Amniotic epithelial cell (primary cell): ENCODE results near the gene ZFAND3.

Source experiments
- DNase-seq: peaks from one replicate; pipeline ENCODE4 v3.0.0-alpha.2; 2010; ENCODE audit warnings: low read depth

ZFAND3 gene

DNA sequence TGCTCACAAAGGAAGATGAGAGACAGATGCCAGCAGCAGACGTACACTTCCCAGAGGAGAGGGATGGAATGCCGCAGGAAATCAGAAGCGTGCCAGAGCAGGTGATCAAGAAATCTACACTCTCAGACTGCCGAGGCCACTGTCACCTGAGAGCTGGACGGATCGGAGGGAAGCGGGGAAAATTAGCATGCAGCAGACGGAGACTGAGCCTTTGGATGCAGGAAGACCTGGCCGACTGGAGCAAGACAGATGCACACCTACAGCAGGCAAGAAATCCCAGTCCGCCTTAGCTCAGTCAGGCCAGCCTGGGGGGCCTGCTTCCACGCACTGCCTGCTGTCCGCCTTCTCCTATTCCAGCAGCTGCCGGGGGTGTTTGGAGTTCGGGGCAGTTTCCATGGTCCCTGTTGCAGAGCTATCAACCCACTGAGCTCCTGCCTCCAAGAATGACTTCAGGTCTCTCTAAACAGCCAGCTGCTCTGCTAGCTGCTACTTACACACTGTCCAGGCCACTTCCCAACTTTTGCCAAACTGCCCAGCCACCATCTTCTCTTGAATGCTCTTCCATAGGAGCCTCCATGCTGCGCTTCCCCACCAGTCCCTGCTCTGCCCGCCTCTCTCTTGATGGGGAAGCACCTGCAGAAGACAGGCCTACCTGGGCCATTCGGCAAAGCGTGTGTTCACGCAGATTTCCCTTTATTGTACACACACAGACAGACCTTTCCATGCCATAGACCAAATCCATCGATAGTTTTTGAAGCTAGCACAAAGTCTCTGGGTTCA, 368.5 kb downstream of the ZFAND3 start:
- no peak for DNase-seq

DNA sequence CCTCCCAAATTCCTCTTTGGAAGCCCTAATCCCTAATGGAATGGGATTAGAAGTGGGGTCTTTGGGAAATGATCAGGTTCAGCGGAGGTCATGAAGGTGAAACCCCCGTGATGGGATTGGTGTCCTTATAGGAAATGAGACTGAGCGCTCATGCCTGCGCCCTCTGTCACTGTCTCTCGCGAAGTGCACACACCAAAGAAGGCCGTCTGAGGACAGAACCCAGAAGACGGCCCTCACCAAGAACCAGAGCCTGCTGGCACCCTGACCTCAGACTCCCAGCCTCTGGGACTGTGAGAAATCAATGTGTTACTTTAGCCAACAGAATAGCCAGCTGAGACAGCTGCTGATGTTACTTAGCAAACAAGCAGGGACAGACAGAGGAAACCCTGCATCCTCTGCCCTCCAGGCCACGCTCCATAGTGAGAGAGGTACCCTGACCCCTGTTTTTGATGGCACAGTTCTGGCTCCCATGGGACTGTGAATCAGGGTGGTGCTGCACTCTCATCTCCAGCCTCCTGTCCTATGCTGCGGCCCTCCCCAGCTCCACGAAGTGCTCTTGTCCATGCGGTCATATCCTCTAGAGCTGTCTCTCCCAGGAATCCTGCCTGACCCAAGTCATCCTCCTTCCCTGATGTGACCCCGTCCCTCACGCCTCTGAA, 369.3 kb downstream of the ZFAND3 start:
- no peak for DNase-seq

DNA sequence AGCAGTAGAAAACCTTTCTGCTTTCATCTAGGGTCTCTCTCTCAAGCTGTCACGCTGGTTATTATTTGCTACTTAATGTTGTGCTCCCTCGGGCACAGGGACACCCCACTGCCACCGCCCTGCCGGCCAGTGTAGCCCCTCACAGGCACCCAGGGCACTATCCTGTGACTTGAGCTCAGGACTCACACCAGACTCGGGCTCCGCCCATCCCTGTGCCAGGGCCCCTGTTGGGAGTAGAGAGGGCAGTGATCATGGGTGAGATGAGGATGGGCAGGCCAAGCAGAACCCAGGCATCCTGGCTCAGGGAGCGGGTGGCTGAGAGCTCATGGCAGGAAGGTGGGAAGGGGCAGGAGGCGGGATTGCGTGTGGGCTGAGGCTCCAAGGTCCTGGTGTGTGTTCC, 371.9 kb downstream of the ZFAND3 start:
- DNase-seq, result no peak

DNA sequence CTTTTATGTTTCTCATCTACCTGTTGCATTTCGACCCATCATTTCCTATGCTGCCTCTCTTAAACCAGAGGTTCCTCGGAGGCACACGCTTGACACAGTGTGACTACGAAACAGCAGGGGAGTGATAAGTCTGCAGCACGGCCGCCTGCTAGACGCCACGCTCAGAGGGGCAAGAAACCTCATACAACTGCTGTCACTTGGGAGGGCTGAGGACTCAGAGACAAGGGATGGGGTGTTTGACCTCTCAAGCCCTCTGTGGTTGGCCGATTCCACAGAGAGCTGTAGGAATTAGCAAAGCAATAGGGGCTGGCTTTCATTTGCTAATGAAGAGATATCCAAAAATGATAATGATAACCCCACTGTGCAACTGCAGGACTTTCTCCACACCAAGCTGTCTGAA, 372.5 kb downstream of the ZFAND3 start:
- no peak for DNase-seq

DNA sequence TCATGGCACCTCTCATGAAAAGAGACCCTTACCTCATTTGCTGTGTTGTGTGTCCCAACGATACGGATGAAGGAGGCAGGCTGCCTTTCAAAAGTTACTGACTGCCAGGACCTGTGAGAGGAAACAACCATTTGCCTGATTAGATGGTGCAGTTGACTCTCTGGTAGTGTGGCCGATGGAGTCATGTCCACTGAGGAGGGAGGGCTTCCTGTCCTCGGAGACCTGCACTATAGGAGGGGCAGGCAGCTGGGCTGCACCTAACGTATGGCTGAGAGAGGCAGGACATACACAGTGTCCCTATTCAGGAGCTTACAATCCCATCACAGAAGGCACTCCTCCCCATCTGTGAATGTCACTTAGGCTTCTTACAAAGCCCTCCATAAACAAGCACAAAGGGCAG, 373.0 kb downstream of the ZFAND3 start:
- DNase-seq, result no peak

DNA sequence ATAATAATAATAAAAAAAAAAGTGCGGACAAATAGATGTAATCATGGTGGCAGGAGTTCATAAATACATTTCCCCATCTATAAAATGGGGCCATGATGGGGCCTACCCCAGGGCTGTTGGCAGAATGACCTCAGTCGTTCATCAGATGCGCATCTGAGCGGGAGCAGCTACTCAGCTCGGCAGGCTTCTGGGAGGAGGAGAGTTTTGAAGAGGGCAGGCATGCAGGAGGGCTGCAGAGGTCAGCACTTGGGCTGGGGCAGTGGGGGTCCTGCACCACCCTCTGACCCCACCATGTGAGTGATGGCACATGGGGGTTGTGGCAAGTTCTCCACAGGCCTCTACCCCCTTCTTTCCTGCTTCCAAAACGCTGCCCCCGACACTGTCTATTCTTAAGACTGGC, 373.5 kb downstream of the ZFAND3 start:
- no peak for DNase-seq

DNA sequence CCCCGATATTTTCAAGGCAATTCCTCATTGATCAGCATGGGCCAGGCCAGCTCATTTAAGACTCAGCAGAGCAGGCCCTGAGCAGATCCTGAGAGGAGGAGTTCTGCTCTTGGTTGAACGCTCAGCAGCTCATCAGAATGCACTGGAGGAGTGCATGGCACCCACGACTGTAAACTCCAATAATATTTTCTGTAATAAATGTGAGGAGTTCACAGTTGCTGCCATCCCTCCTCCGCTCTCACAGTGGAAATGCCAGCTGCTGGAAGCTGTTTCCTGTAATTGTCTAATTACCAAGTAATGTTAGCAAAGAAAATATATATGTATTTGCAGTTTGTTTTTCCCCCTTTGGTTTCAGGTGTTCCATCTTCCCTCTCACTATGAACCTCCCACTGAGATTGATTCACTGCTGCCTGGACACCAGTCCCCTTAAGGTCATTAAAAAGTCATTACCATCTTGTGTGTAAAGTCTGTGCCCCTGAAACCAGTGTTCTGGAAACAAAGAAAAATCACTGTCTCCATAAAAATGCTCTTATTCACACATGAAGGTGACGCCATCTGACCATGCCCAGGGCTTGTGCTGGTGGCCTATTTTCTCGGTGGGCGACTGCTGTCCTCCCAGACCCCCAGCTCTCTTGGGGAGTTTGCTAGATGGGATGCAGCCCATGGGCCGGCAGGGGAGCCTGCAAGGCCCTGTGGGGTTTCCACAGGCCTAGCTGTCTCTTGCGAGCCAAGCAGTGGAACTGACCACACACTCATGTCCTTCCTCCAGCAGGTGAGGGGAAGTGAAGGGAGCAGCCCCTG, 374.2 kb downstream of the ZFAND3 start:
- no peak for DNase-seq

DNA sequence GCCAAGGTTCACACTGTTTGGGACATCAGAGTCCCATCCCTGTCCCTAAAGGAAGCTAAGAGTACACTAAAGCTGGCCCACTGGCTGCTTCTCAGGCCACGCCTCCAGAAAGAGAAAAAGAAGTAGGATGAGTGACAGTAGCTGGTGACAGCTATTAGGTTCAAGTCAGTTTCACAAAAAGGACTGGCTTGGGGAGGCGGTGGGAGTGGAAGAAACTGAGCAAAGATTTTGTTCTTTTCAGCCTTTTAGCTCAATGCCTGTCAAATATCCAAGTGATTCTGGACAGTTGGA, 374.7 kb downstream of the ZFAND3 start:
- DNase-seq, result no peak

DNA sequence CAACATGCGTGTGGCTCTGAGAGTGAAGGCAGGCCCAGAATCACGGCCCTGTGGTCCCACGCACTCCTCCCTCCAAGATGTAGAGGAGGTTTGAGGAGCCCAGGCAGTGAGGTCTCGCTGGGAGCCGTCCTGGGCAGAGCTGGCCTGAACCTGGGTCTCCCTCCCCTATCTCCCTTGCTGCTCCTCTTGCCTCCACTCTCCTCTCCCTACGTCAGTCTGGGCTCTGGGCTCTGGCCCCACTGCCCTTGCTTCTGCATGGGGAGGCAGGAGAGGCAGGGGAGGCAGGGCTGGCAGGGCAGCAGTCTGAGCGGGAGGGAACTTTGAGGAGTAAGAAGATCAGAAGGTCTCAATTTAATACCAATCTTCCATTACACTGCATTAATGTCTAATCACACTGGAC, 375.1 kb downstream of the ZFAND3 start:
- no peak for DNase-seq

DNA sequence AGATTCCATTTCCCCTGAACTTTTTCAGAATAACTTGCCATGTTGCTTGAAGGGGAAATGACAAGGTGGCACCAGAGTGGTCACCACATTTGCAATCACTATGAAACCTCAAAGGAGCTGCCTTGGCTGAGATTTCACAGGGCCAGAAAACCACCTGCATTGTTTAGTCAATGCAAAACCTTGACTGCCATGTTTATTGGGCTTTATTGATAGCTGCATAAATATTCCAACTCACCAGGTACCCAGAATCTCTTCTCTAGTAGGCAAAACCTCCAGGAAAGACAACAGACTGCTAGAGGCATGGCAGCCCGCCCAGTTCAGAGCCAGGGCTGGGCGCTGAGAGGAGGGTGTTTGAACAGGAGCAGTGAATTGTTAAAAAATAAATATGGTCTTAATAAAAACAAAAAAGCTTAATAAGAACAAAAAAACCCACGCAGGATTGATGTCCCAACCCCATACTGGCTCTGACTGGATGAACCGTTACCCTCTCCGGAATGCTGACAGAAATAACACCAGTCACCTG, 375.6 kb downstream of the ZFAND3 start:
- DNase-seq, result no peak

DNA sequence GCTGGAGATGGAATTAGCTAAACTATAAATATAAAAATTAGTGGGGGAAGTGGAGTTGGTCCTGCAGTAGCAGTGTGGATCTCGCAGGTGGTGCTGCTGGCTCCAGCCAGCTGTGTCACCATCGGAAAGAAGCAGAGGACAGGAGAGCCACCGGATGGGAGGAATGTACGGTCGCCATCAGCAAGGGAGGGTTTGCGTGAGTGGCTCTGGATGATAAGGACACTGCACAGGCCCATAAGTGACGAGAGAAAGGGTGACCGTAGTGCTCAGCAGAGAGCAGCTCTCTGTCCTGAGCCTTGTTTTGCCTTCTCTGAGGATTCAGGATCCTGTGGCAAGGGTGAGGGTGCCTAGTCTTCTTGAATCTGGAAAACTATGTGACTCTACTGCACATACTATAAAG, 378.7 kb downstream of the ZFAND3 start:
- DNase-seq, result no peak
